WTC11 (cell line): ENCODE results near the gene PHAF1. TPM values are rescaled to one million over a fixed set of nuclear protein-coding genes. Genes with fewer than 3 reads are reported as not detected.
A peak's percentile ranks its signal among the peaks of the same experiment; 100 is the strongest.

ENCODE experiments used
- ATAC-seq: fragments of 200-7000 bp; cut with Tn5 transposase; 2 replicates; pipeline ENCODE4 v1.10.0; 2021; ENCODE audit warnings: mild to moderate bottlenecking, moderate library complexity
- CTCF ChIA-PET: fragments of 300-600 bp; sonication (Branson Sonifier 250); formaldehyde crosslinking; loops from one replicate; lab custom pipeline; 2021; ENCODE audit warnings: antibody characterized with exemption; lab: Charles Lee
- POLR2A ChIA-PET: fragments of 350-600 bp; sonication (Branson Sonifier 250); formaldehyde crosslinking; loops from one replicate; lab custom pipeline; 2021; ENCODE audit warnings: antibody characterized with exemption; lab: Charles Lee
- DNase-seq: peaks from one replicate; pipeline ENCODE4 v3.0.0; 2021; ENCODE audit warnings: low spot score
- H3K27ac Mint-ChIP-seq: 2 replicates; pipeline ENCODE4 v1.8.0; 2021; ENCODE audit warnings: mixed read lengths
- H3K27me3 Mint-ChIP-seq: 2 replicates; pipeline ENCODE4 v1.8.0; 2021; ENCODE audit warnings: low read depth, mild to moderate bottlenecking, moderate library complexity, mixed read lengths
- H3K36me3 Mint-ChIP-seq: 2 replicates; pipeline ENCODE4 v1.8.0; 2021; ENCODE audit warnings: mixed read lengths
- H3K4me1 Mint-ChIP-seq: 2 replicates; pipeline ENCODE4 v1.8.0; 2022; ENCODE audit warnings: mixed read lengths
- H3K4me3 Mint-ChIP-seq: 2 replicates; pipeline ENCODE4 v1.8.0; 2021; ENCODE audit warnings: mild to moderate bottlenecking, moderate library complexity, mixed read lengths
- H3K9me3 Mint-ChIP-seq: 2 replicates; pipeline ENCODE4 v1.8.0; 2021; ENCODE audit warnings: mixed read lengths
- ATF1 ChIP-seq: sonication (generic); formaldehyde crosslinking; IDR thresholded peaks from 2 replicates; pipeline ENCODE4 v1.8.1; 2023; ENCODE audit warnings: mild to moderate bottlenecking, moderate library complexity, missing genetic modification reagents
- CDX4 ChIP-seq: fragments of 250-450 bp; sonication (Bioruptor Pico); IDR thresholded peaks from 2 replicates; pipeline ENCODE4 v1.9.0; 2021; ENCODE audit warnings: moderate library complexity, mild to moderate bottlenecking, inconsistent platforms, borderline replicate concordance
- CTCF ChIP-seq: fragments of 200-600 bp; IDR thresholded peaks from 2 replicates; pipeline ENCODE4 v1.8.0; 2022; ENCODE audit warnings: antibody characterized with exemption
- ELF4 ChIP-seq: sonication (generic); formaldehyde crosslinking; IDR thresholded peaks from 2 replicates; pipeline ENCODE4 v1.8.1; 2022; ENCODE audit warnings: low read depth, mild to moderate bottlenecking, moderate library complexity, missing genetic modification reagents
- ESRRA ChIP-seq: sonication (generic); formaldehyde crosslinking; IDR thresholded peaks from 2 replicates; pipeline ENCODE4 v1.8.1; 2022; ENCODE audit warnings: mild to moderate bottlenecking, missing genetic modification reagents, borderline replicate concordance
- FOXJ3 ChIP-seq: sonication (generic); formaldehyde crosslinking; IDR thresholded peaks from 2 replicates; pipeline ENCODE4 v1.9.0; 2021; ENCODE audit warnings: missing genetic modification reagents, mild to moderate bottlenecking, borderline replicate concordance
- FOXP1 ChIP-seq: sonication (generic); formaldehyde crosslinking; IDR thresholded peaks from 2 replicates; pipeline ENCODE4 v1.8.0; 2022; ENCODE audit warnings: missing genetic modification reagents, mild to moderate bottlenecking, moderate library complexity, borderline replicate concordance
- GRHL2 ChIP-seq: fragments of 250-450 bp; sonication (Bioruptor Pico); IDR thresholded peaks from 2 replicates; pipeline ENCODE4 v1.8.0; 2022; ENCODE audit warnings: mild to moderate bottlenecking, moderate library complexity; ENCODE audit not compliant: insufficient replicate concordance, severe bottlenecking
- GTF2I ChIP-seq: fragments of 250-450 bp; sonication (Bioruptor Pico); conservative IDR thresholded peaks from 2 replicates; pipeline ENCODE4 v1.4.0; 2021; ENCODE audit warnings: mild to moderate bottlenecking
- HMGXB4 ChIP-seq: sonication (generic); formaldehyde crosslinking; IDR thresholded peaks from 2 replicates; pipeline ENCODE4 v1.8.1; 2023; ENCODE audit warnings: mild to moderate bottlenecking, moderate library complexity, missing genetic modification reagents
- MYBL2 ChIP-seq: sonication (generic); formaldehyde crosslinking; IDR thresholded peaks from 2 replicates; pipeline ENCODE4 v1.8.1; 2023; ENCODE audit warnings: mild to moderate bottlenecking, moderate library complexity, missing genetic modification reagents
- NR1H2 ChIP-seq: sonication (generic); formaldehyde crosslinking; IDR thresholded peaks from 2 replicates; pipeline ENCODE4 v1.9.0; 2021; ENCODE audit warnings: mild to moderate bottlenecking, moderate library complexity, missing genetic modification reagents
- PRDM15 ChIP-seq: sonication (generic); formaldehyde crosslinking; IDR thresholded peaks from 2 replicates; pipeline ENCODE4 v1.8.0; 2022; ENCODE audit warnings: missing genetic modification reagents
- RORB ChIP-seq: fragments of 250-450 bp; sonication (Bioruptor Pico); IDR thresholded peaks from 2 replicates; pipeline ENCODE4 v1.9.0; 2021; ENCODE audit warnings: mild to moderate bottlenecking
- SOX15 ChIP-seq: fragments of 250-450 bp; sonication (Bioruptor Pico); IDR thresholded peaks from 2 replicates; pipeline ENCODE4 v1.9.0; 2021; ENCODE audit warnings: mild to moderate bottlenecking
- STAT6 ChIP-seq: sonication (generic); formaldehyde crosslinking; conservative IDR thresholded peaks from 2 replicates; pipeline ENCODE4 v1.8.1; 2023; ENCODE audit warnings: mild to moderate bottlenecking, low read depth, missing genetic modification reagents, moderate library complexity
- TEAD4 ChIP-seq: sonication (generic); formaldehyde crosslinking; IDR thresholded peaks from 2 replicates; pipeline ENCODE4 v1.8.0; 2022; ENCODE audit warnings: mild to moderate bottlenecking, missing genetic modification reagents
- USF1 ChIP-seq: sonication (generic); formaldehyde crosslinking; IDR thresholded peaks from 2 replicates; pipeline ENCODE4 v1.8.0; 2022; ENCODE audit warnings: mild to moderate bottlenecking, missing genetic modification reagents
- ZNF263 ChIP-seq: sonication (generic); formaldehyde crosslinking; IDR thresholded peaks from 2 replicates; pipeline ENCODE4 v1.8.1; 2022; ENCODE audit warnings: low read depth, mild to moderate bottlenecking, moderate library complexity, missing genetic modification reagents
- ZNF416 ChIP-seq: fragments of 250-450 bp; sonication (Bioruptor Pico); IDR thresholded peaks from 2 replicates; pipeline ENCODE4 v1.9.0; 2021; ENCODE audit warnings: mild to moderate bottlenecking, inconsistent platforms
- ZNF423 ChIP-seq: fragments of 250-450 bp; sonication (Bioruptor Pico); IDR thresholded peaks from 2 replicates; pipeline ENCODE4 v2.1.2; 2022; ENCODE audit warnings: mild to moderate bottlenecking, moderate library complexity
- total RNA-seq: library from RNA; stranded (reverse); gene quantifications from 3 replicates; pipeline ENCODE4 v1.2.3, GENCODE V29; 2021

The PHAF1 gene
- total RNA-seq, 1 experiment from 2014 or later, result 18.8 TPM

GRCh38 chr16:67184453-67184994 is 74.8 kb downstream of the PHAF1 start:
- Mint-ChIP-seq H3K27ac (no peak overlapping the region), H3K4me1 (peaks cover 17% of the 10 kb centered on the region), H3K4me3 (peak overlapping the region; percentile 82), H3K9me3 (no peaks in the 10 kb centered on the region), H3K36me3 (no peaks in the 10 kb centered on the region), H3K27me3 (peaks cover 29% of the 10 kb centered on the region)
- ChIA-PET CTCF (interaction anchor here (0.5 to 4.4 kb wide), 34 partner anchors 10 to 910 kb away, joined by 3 to 88 read pairs (median 5); partner anchors contain the start of genes B3GNT9, CES3, ELMO3 and FBXL8), POLR2A (interaction anchor here (1.2 to 2.1 kb wide), 5 partner anchors 9 to 34 kb away, joined by 3 to 8 read pairs (median 6); partner anchors contain the start of genes B3GNT9 and NOL3)
- ATAC-seq, result no peak
- peak; percentile 45 for DNase-seq
- no peak for TF ChIP-seq FOXJ3 (CRISPR knock-in tag)
- TF ChIP-seq FOXP1 (CRISPR knock-in tag), result 0 out of 2 replicates have a peak, but pooled peaks have one; percentile 32

GRCh38 chr16:67184995-67185650 is 75.4 kb downstream of the PHAF1 start:
- ChIA-PET POLR2A (interaction anchor here (1.2 to 2.1 kb wide), 5 partner anchors 10 to 34 kb away, joined by 3 to 8 read pairs (median 6); partner anchors contain the start of genes B3GNT9 and NOL3), CTCF (interaction anchor here (0.5 to 4.4 kb wide), 38 partner anchors 10 to 355 kb away, joined by 3 to 88 read pairs (median 4); partner anchors contain the start of genes B3GNT9, CES3, ELMO3 and FBXL8)
- H3K9me3 Mint-ChIP-seq, result no peaks in the 10 kb centered on the region
- no peaks in the 10 kb centered on the region for H3K36me3 Mint-ChIP-seq
- peaks cover 19% of the 10 kb centered on the region for H3K4me1 Mint-ChIP-seq
- H3K27ac Mint-ChIP-seq, result no peak overlapping the region
- peak overlapping the region; percentile 82 for H3K4me3 Mint-ChIP-seq
- peaks cover 29% of the 10 kb centered on the region for H3K27me3 Mint-ChIP-seq
- peak; percentile 50 for ATAC-seq
- peak; percentile 98 for DNase-seq
- TF ChIP-seq USF1 (CRISPR knock-in tag) (peak; percentile 66; the same call in 1 of the 2 replicates), GRHL2 (no peak), PRDM15 (CRISPR knock-in tag) (peak; percentile 81), FOXJ3 (CRISPR knock-in tag) (no peak), STAT6 (CRISPR knock-in tag) (no peak), ATF1 (CRISPR knock-in tag) (peak; percentile 89; the same call in 1 of the 2 replicates), GTF2I (no peak), ZNF423 (CRISPR knock-in tag) (no peak), CTCF (peak; percentile 47; the same call in 1 of the 2 replicates), ZNF416 (CRISPR knock-in tag) (no peak), ZNF263 (peak; percentile 59; the same call in 1 of the 2 replicates), CDX4 (CRISPR knock-in tag) (no peak), RORB (CRISPR knock-in tag) (no peak), SOX15 (CRISPR knock-in tag) (no peak), ELF4 (CRISPR knock-in tag) (no peak), ESRRA (0 out of 2 replicates have a peak, but pooled peaks have one; percentile 60), MYBL2 (CRISPR knock-in tag) (no peak), NR1H2 (no peak), HMGXB4 (CRISPR knock-in tag) (peak; percentile 87; the same call in 1 of the 2 replicates), TEAD4 (CRISPR knock-in tag) (peak; percentile 72; the same call in 1 of the 2 replicates)
